ENCODE measurements around the gene CEP68. TPM values are rescaled to one million over a fixed set of nuclear protein-coding genes. Genes with fewer than 3 reads are reported as not detected.
A peak's percentile ranks its signal among the peaks of the same experiment; 100 is the strongest.

The CEP68 gene, protein sequence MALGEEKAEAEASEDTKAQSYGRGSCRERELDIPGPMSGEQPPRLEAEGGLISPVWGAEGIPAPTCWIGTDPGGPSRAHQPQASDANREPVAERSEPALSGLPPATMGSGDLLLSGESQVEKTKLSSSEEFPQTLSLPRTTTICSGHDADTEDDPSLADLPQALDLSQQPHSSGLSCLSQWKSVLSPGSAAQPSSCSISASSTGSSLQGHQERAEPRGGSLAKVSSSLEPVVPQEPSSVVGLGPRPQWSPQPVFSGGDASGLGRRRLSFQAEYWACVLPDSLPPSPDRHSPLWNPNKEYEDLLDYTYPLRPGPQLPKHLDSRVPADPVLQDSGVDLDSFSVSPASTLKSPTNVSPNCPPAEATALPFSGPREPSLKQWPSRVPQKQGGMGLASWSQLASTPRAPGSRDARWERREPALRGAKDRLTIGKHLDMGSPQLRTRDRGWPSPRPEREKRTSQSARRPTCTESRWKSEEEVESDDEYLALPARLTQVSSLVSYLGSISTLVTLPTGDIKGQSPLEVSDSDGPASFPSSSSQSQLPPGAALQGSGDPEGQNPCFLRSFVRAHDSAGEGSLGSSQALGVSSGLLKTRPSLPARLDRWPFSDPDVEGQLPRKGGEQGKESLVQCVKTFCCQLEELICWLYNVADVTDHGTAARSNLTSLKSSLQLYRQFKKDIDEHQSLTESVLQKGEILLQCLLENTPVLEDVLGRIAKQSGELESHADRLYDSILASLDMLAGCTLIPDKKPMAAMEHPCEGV
- total RNA-seq = 10 to 100 TPM; 14.1 to 55.0 (median 30.0) TPM

DNA sequence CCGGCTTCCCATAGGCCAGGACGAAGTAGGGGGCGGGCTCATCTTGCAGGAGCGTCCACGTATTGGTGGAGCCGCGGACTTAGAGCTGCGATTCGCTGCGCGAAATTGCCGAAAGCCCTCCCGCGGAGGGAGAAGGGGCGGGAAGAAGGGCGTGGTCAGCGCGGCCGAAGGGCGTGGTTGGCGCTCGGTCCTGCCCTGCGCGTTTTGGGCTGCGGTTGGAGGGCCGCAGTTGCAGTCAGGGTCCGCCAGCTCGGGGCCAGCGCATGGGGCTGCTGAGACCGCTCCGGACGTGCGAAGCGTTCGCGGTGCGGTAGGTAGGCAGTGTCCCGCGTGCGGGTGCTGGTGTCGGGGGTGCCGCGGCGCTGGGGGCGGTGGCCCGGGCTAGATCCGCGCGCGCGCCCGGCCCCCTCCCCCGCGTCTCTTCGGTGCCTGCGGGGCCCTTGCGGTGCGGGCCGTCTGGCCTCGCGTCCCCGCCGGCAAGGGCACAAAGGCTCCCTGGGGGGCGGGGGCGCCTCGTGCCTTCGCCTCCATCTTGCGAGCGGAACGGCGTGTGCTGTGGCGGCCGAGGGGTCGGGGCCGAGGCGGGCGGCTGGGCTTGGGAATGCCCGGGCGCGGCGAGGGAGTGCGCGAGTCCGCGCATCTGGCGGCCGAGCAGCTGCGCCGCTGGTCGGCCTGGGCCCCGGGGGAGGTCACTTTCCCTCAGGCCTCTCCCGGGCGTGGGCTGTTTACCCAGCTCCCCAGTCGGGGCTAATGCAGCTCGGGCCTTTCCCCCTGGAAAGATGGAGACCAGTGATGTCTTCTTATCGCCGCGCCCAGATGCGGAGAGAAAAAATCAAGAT lies at the start of gene CEP68:
CEP68 (plus strand) TSS at position 202 of the 839 bp plus-strand sequence. CDS start 13,029 bp downstream, outside the sequence.
- Histone ChIP-seq H3K4me1 (peaks cover 0 to 10% of the 10 kb centered on the region in 2 donors), H3K9me3 (no peaks in the 10 kb centered on the region), H3K4me3 (peak within 1 kb of the TSS; percentile 67 to 88), H3K27ac (peak within 1 kb of the TSS; percentile 88 to 95), H3K27me3 (no peaks in the 10 kb centered on the region), H3K36me3 (no peaks in the 10 kb centered on the region)
- intact Hi-C loops (cut with DNase I; ENCODE audit: low total_unique reads) = no loop called here
- peak; percentile 97 for DNase-seq
- peak; percentile 95 to 96 for TF ChIP-seq POLR2A (IDR thresholded peaks at IDR 0.05)
- TF ChIP-seq, protein P1, sequence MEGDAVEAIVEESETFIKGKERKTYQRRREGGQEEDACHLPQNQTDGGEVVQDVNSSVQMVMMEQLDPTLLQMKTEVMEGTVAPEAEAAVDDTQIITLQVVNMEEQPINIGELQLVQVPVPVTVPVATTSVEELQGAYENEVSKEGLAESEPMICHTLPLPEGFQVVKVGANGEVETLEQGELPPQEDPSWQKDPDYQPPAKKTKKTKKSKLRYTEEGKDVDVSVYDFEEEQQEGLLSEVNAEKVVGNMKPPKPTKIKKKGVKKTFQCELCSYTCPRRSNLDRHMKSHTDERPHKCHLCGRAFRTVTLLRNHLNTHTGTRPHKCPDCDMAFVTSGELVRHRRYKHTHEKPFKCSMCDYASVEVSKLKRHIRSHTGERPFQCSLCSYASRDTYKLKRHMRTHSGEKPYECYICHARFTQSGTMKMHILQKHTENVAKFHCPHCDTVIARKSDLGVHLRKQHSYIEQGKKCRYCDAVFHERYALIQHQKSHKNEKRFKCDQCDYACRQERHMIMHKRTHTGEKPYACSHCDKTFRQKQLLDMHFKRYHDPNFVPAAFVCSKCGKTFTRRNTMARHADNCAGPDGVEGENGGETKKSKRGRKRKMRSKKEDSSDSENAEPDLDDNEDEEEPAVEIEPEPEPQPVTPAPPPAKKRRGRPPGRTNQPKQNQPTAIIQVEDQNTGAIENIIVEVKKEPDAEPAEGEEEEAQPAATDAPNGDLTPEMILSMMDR (IDR thresholded peaks at IDR 0.05) = peak in 2 of 4 experiments; percentile 3 to 51

GRCh38 chr2:65013776-65014175 lies 42.4 kb upstream of the CEP68 start:
- Histone ChIP-seq H3K27me3 (no peaks in the 10 kb centered on the region), H3K4me3 (no peak overlapping the region), H3K9me3 (no peaks in the 10 kb centered on the region), H3K4me1 (no peaks in the 10 kb centered on the region), H3K36me3 (no peaks in the 10 kb centered on the region), H3K27ac (no peak overlapping the region)
- TF ChIP-seq POLR2A (IDR thresholded peaks at IDR 0.05) = no peak
- TF ChIP-seq, protein P1 (IDR thresholded peaks at IDR 0.05) = no peak
- intact Hi-C loops (cut with DNase I; ENCODE audit: low total_unique reads) = no loop called here
- no peak for DNase-seq

GRCh38 chr2:65015731-65016130 lies 40.5 kb upstream of the CEP68 start:
- H3K4me3 ChIP-seq = no peak overlapping the region
- intact Hi-C loops (cut with DNase I; ENCODE audit: low total_unique reads) = no loop called here
- no peaks in the 10 kb centered on the region for H3K4me1 ChIP-seq
- TF ChIP-seq, protein P1 (IDR thresholded peaks at IDR 0.05) = no peak
- no peak for TF ChIP-seq POLR2A (IDR thresholded peaks at IDR 0.05)
- H3K36me3 ChIP-seq = no peaks in the 10 kb centered on the region
- DNase-seq = no peak
- H3K27me3 ChIP-seq = no peaks in the 10 kb centered on the region
- no peaks in the 10 kb centered on the region for H3K9me3 ChIP-seq
- H3K27ac ChIP-seq = no peak overlapping the region

- TF ChIP-seq, protein P1 (IDR thresholded peaks at IDR 0.05) = no peak
- TF ChIP-seq POLR2A (IDR thresholded peaks at IDR 0.05) = no peak
- no peaks in the 10 kb centered on the region for H3K27me3 ChIP-seq
Measured at GRCh38 chr2:65016789-65017188, 39.4 kb upstream of the CEP68 start.

More at GRCh38 chr2:65016789-65017188, 39.4 kb upstream of the CEP68 start:
- no peaks in the 10 kb centered on the region for H3K4me1 ChIP-seq
- DNase-seq = no peak
- H3K27ac ChIP-seq = no peak overlapping the region
- no peak overlapping the region for H3K4me3 ChIP-seq
- no peaks in the 10 kb centered on the region for H3K36me3 ChIP-seq
- intact Hi-C loops (cut with DNase I; ENCODE audit: low total_unique reads) = no loop called here
- no peaks in the 10 kb centered on the region for H3K9me3 ChIP-seq

All from uterus (tissue), 4 donors.